ENCODE measurements around the gene EMILIN3.

DNA sequence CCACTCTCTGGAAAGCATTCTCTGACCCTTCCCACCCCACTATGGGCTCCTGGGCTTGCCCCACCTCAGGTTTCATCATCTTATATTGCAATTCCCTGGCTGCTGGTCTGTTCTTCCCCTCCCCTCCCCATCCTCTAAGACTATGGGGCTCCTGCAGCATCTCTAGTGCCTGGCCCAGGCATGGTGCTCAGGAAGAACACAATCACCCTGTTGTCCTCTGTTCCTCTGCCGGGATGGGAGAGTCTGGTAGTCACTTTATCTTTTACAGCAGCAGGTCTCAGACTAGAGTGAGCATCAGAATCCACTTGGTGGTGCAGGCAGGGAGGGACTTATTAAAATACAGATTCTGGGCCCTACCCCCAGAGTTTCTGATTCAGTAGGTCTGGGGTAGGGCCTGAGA is 31.0 kb downstream of the EMILIN3 start:
- TF ChIP-seq IKZF3 (tag by site-specific recombination; IDR thresholded peaks at IDR 0.05) (no peak), ZNF48 (tag by site-specific recombination; IDR thresholded peaks at IDR 0.05) (no peak), ZNF140 (tag by site-specific recombination; IDR thresholded peaks at IDR 0.05) (no peak), SP2 (tag by site-specific recombination; IDR thresholded peaks at IDR 0.05) (no peak), ZNF335 (tag by site-specific recombination; conservative IDR thresholded peaks at IDR 0.05) (no peak), ZNF2 (tag by site-specific recombination; IDR thresholded peaks at IDR 0.05) (no peak), SETDB1 (IDR thresholded peaks at IDR 0.05; ENCODE audit: insufficient read length, low read length) (no peak), ZNF558 (tag by site-specific recombination; IDR thresholded peaks at IDR 0.05) (no peak)
- TF ChIP-seq, protein P1, sequence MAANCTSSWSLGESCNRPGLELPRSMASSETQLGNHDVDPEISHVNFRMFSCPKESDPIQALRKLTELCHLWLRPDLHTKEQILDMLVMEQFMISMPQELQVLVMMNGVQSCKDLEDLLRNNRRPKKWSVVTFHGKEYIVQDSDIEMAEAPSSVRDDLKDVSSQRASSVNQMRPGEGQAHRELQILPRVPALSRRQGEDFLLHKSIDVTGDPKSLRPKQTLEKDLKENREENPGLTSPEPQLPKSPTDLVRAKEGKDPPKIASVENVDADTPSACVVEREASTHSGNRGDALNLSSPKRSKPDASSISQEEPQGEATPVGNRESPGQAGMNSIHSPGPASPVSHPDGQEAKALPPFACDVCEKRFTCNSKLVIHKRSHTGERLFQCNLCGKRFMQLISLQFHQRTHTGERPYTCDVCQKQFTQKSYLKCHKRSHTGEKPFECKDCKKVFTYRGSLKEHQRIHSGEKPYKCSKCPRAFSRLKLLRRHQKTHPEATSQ (tag by site-specific recombination; IDR thresholded peaks at IDR 0.05): no peak
- TF ChIP-seq, protein P2, sequence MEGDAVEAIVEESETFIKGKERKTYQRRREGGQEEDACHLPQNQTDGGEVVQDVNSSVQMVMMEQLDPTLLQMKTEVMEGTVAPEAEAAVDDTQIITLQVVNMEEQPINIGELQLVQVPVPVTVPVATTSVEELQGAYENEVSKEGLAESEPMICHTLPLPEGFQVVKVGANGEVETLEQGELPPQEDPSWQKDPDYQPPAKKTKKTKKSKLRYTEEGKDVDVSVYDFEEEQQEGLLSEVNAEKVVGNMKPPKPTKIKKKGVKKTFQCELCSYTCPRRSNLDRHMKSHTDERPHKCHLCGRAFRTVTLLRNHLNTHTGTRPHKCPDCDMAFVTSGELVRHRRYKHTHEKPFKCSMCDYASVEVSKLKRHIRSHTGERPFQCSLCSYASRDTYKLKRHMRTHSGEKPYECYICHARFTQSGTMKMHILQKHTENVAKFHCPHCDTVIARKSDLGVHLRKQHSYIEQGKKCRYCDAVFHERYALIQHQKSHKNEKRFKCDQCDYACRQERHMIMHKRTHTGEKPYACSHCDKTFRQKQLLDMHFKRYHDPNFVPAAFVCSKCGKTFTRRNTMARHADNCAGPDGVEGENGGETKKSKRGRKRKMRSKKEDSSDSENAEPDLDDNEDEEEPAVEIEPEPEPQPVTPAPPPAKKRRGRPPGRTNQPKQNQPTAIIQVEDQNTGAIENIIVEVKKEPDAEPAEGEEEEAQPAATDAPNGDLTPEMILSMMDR (tag by site-specific recombination; IDR thresholded peaks at IDR 0.05): no peak
- TF ChIP-seq, protein P3, sequence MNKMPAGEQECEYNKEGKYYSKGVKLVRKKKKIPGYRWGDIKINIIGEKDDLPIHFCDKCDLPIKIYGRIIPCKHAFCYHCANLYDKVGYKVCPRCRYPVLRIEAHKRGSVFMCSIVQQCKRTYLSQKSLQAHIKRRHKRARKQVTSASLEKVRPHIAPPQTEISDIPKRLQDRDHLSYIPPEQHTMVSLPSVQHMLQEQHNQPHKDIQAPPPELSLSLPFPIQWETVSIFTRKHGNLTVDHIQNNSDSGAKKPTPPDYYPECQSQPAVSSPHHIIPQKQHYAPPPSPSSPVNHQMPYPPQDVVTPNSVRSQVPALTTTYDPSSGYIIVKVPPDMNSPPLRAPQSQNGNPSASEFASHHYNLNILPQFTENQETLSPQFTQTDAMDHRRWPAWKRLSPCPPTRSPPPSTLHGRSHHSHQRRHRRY (tag by site-specific recombination; IDR thresholded peaks at IDR 0.05): no peak
- TF ChIP-seq, protein P4, sequence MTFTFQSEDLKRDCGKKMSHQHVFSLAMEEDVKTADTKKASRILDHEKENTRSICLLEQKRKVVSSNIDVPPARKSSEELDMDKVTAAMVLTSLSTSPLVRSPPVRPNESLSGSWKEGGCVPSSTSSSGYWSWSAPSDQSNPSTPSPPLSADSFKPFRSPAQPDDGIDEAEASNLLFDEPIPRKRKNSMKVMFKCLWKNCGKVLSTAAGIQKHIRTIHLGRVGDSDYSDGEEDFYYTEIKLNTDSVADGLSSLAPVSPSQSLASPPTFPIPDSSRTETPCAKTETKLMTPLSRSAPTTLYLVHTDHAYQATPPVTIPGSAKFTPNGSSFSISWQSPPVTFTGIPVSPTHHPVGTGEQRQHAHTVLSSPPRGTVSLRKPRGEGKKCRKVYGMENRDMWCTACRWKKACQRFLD (tag by site-specific recombination; IDR thresholded peaks at IDR 0.05): no peak
- TF ChIP-seq, protein P5, sequence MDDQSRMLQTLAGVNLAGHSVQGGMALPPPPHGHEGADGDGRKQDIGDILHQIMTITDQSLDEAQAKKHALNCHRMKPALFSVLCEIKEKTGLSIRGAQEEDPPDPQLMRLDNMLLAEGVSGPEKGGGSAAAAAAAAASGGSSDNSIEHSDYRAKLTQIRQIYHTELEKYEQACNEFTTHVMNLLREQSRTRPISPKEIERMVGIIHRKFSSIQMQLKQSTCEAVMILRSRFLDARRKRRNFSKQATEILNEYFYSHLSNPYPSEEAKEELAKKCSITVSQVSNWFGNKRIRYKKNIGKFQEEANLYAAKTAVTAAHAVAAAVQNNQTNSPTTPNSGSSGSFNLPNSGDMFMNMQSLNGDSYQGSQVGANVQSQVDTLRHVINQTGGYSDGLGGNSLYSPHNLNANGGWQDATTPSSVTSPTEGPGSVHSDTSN (CRISPR knock-in tag; IDR thresholded peaks at IDR 0.05): no peak
